Neural progenitor cell (in vitro differentiated cells): Measurements from ENCODE around the gene GLIPR1.

ENCODE experiments used
- CTCF ChIP-seq: fragments of 200-600 bp; sonication (generic); IDR thresholded peaks from 2 replicates; pipeline ENCODE4 v1.5.1; 2017; ENCODE audit warnings: antibody characterized with exemption, mild to moderate bottlenecking
- EZH2phosphoT487 ChIP-seq: fragments of 200-600 bp; sonication (generic); IDR thresholded peaks from 2 replicates; pipeline ENCODE4 v1.6.1; 2017; ENCODE audit warnings: antibody characterized with exemption

- TF ChIP-seq CTCF = no peak
- TF ChIP-seq EZH2phosphoT487 = no peak
Observed at GRCh38 chr12:75457191-75457590, 23.4 kb upstream of the GLIPR1 start.
